HEK293 (cell line): ENCODE measurements around the gene AQR.
"Not testable (repeated sequence)": the region's sequence is repeated elsewhere in the genome, so short reads cannot be mapped to it uniquely, and the experiment has no call there.

ENCODE experiments used
- CTCF ChIA-PET: fragments of 350-600 bp; formaldehyde crosslinking; extraction: SDS; loops from one replicate; lab custom pipeline; 2021; ENCODE audit warnings: antibody characterized with exemption; lab: Yijun Ruan, JAX
- POLR2A ChIA-PET: fragments of 300-600 bp; formaldehyde crosslinking; extraction: SDS; loops from one replicate; lab custom pipeline; 2020; ENCODE audit warnings: antibody characterized with exemption, inconsistent platforms; lab: Yijun Ruan, JAX
- H3K27ac ChIP-seq: fragments of 200-500 bp; sonication (Bioruptor generic); 2 replicates; pipeline ENCODE4 v1.5.1; 2014; ENCODE audit warnings: low read depth, low read length, control low read depth, inconsistent platforms; ENCODE audit errors: extremely low read depth
- H3K36me3 ChIP-seq, 2 experiments: fragments of 200-500 bp in 1 of 2; sonication (Bioruptor generic) in 1 of 2; 1 replicate in 1 of 2; 2 replicates in 1 of 2; pipeline ENCODE4 v1.5.1; 2014 to 2017; ENCODE audit warnings: inconsistent platforms in 2 of 2, low read length in 2 of 2; ENCODE audit not compliant: control insufficient read depth in 2 of 2, insufficient read depth in 1 of 2
- H3K4me1 ChIP-seq: fragments of 200-500 bp; sonication (Bioruptor generic); 2 replicates; pipeline ENCODE4 v1.5.1; 2014; ENCODE audit warnings: mild to moderate bottlenecking, low read length, inconsistent platforms; ENCODE audit not compliant: control insufficient read depth, insufficient read depth
- H3K4me3 ChIP-seq: 2 replicates; pipeline ENCODE4 v1.5.1; 2011; ENCODE audit warnings: low read depth, mild to moderate bottlenecking, control low read depth, low read length, moderate library complexity
- H3K9me3 ChIP-seq: fragments of 200-500 bp; sonication (Bioruptor generic); 2 replicates; pipeline ENCODE4 v1.5.1; 2014; ENCODE audit warnings: low read depth, low read length, inconsistent platforms; ENCODE audit not compliant: control insufficient read depth, insufficient read depth
- GFI1B ChIP-seq: fragments of 450-650 bp; formaldehyde crosslinking; IDR thresholded peaks from 2 replicates; pipeline ENCODE4 v1.5.1; 2016; ENCODE audit warnings: missing biosample characterization, missing genetic modification characterization
- SP3 ChIP-seq: fragments of 450-650 bp; formaldehyde crosslinking; IDR thresholded peaks from 2 replicates; pipeline ENCODE4 v1.5.1; 2016; ENCODE audit warnings: missing biosample characterization, missing genetic modification characterization
- ZBTB8A ChIP-seq: fragments of 450-650 bp; formaldehyde crosslinking; IDR thresholded peaks from 2 replicates; pipeline ENCODE4 v1.5.1; 2016; ENCODE audit warnings: missing biosample characterization, missing genetic modification characterization
- ZNF140 ChIP-seq: fragments of 450-650 bp; formaldehyde crosslinking; IDR thresholded peaks from 2 replicates; pipeline ENCODE4 v1.5.1; 2016; ENCODE audit warnings: missing biosample characterization, missing genetic modification characterization
- ZNF19 ChIP-seq: fragments of 450-650 bp; formaldehyde crosslinking; IDR thresholded peaks from 2 replicates; pipeline ENCODE4; 2016; ENCODE audit warnings: missing biosample characterization, missing genetic modification characterization, low read depth
- ZNF202 ChIP-seq: fragments of 450-650 bp; formaldehyde crosslinking; IDR thresholded peaks from 2 replicates; pipeline ENCODE4 v1.5.1; 2016; ENCODE audit warnings: missing biosample characterization, missing genetic modification characterization, borderline replicate concordance
- ZNF266 ChIP-seq: fragments of 450-650 bp; formaldehyde crosslinking; IDR thresholded peaks from 2 replicates; pipeline ENCODE4 v1.5.1; 2016; ENCODE audit warnings: missing biosample characterization, missing genetic modification characterization, low read depth
- ZNF292 ChIP-seq: fragments of 450-650 bp; formaldehyde crosslinking; IDR thresholded peaks from 2 replicates; pipeline ENCODE4 v1.5.1; 2016; ENCODE audit warnings: low read depth, missing biosample characterization, missing genetic modification characterization, borderline replicate concordance
- ZNF394 ChIP-seq: fragments of 450-650 bp; formaldehyde crosslinking; IDR thresholded peaks from 2 replicates; pipeline ENCODE4 v1.5.1; 2016; ENCODE audit warnings: missing biosample characterization, missing genetic modification characterization, mild to moderate bottlenecking, moderate library complexity, borderline replicate concordance
- ZNF404 ChIP-seq: fragments of 450-650 bp; formaldehyde crosslinking; IDR thresholded peaks from 2 replicates; pipeline ENCODE4 v1.5.1; 2017; ENCODE audit warnings: missing biosample characterization, missing genetic modification characterization
- ZNF426 ChIP-seq: fragments of 450-650 bp; formaldehyde crosslinking; IDR thresholded peaks from 2 replicates; pipeline ENCODE4 v1.5.1; 2017; ENCODE audit warnings: missing biosample characterization, missing genetic modification characterization, mild to moderate bottlenecking, inconsistent platforms, moderate library complexity
- ZNF433 ChIP-seq: fragments of 450-650 bp; formaldehyde crosslinking; IDR thresholded peaks from 2 replicates; pipeline ENCODE4 v1.5.1; 2016; ENCODE audit warnings: missing biosample characterization, missing genetic modification characterization, low read depth
- ZNF501 ChIP-seq: fragments of 450-650 bp; formaldehyde crosslinking; IDR thresholded peaks from 2 replicates; pipeline ENCODE4 v1.5.1; 2016; ENCODE audit warnings: missing biosample characterization, missing genetic modification characterization
- ZNF510 ChIP-seq: fragments of 450-650 bp; formaldehyde crosslinking; IDR thresholded peaks from 2 replicates; pipeline ENCODE4 v1.5.1; 2018; ENCODE audit warnings: mild to moderate bottlenecking, missing genetic modification characterization, missing biosample characterization; ENCODE audit not compliant: insufficient replicate concordance
- ZNF555 ChIP-seq: fragments of 450-650 bp; formaldehyde crosslinking; conservative IDR thresholded peaks from 2 replicates; pipeline ENCODE4 v1.5.1; 2017; ENCODE audit warnings: missing biosample characterization, mild to moderate bottlenecking, missing genetic modification characterization, inconsistent platforms
- ZNF558 ChIP-seq: fragments of 450-650 bp; formaldehyde crosslinking; IDR thresholded peaks from 2 replicates; pipeline ENCODE4 v1.5.1; 2016; ENCODE audit warnings: missing biosample characterization, missing genetic modification characterization
- ZNF560 ChIP-seq: fragments of 450-650 bp; formaldehyde crosslinking; IDR thresholded peaks from 2 replicates; pipeline ENCODE4 v1.5.1; 2017; ENCODE audit warnings: missing biosample characterization, missing genetic modification characterization, borderline replicate concordance
- ZNF623 ChIP-seq: fragments of 450-650 bp; formaldehyde crosslinking; IDR thresholded peaks from 2 replicates; pipeline ENCODE4 v1.5.1; 2016; ENCODE audit warnings: missing biosample characterization, missing genetic modification characterization
- ZNF629 ChIP-seq: fragments of 450-650 bp; formaldehyde crosslinking; IDR thresholded peaks from 2 replicates; pipeline ENCODE4 v1.5.1; 2017; ENCODE audit warnings: missing biosample characterization, missing genetic modification characterization
- ZNF654 ChIP-seq: fragments of 450-650 bp; formaldehyde crosslinking; IDR thresholded peaks from 2 replicates; pipeline ENCODE4 v1.5.1; 2016; ENCODE audit warnings: low read depth, missing biosample characterization, missing genetic modification characterization
- ZNF664 ChIP-seq: fragments of 450-650 bp; formaldehyde crosslinking; IDR thresholded peaks from 2 replicates; pipeline ENCODE4 v1.5.1; 2016; ENCODE audit warnings: missing biosample characterization, missing genetic modification characterization
- ZXDB ChIP-seq: fragments of 450-650 bp; formaldehyde crosslinking; IDR thresholded peaks from 2 replicates; pipeline ENCODE4 v1.5.1; 2016; ENCODE audit warnings: missing biosample characterization, missing genetic modification characterization
- TF ChIP-seq, protein P1 (sequence below): fragments of 450-650 bp; formaldehyde crosslinking; conservative IDR thresholded peaks from 2 replicates; pipeline ENCODE4 v1.5.1; 2016; ENCODE audit warnings: low read depth, missing biosample characterization, missing genetic modification characterization
- TF ChIP-seq, protein P2 (sequence below): fragments of 450-650 bp; formaldehyde crosslinking; IDR thresholded peaks from 2 replicates; pipeline ENCODE4 v1.5.1; 2016; ENCODE audit warnings: missing biosample characterization, missing genetic modification characterization
- TF ChIP-seq, protein P3 (sequence below): fragments of 450-650 bp; formaldehyde crosslinking; IDR thresholded peaks from 2 replicates; pipeline ENCODE4 v1.5.1; 2016; ENCODE audit warnings: missing biosample characterization, missing genetic modification characterization
- TF ChIP-seq, protein P4 (sequence below): fragments of 450-650 bp; formaldehyde crosslinking; conservative IDR thresholded peaks from 2 replicates; pipeline ENCODE4 v1.5.1; 2016; ENCODE audit warnings: low read depth, missing biosample characterization, missing genetic modification characterization

Gene AQR

DNA sequence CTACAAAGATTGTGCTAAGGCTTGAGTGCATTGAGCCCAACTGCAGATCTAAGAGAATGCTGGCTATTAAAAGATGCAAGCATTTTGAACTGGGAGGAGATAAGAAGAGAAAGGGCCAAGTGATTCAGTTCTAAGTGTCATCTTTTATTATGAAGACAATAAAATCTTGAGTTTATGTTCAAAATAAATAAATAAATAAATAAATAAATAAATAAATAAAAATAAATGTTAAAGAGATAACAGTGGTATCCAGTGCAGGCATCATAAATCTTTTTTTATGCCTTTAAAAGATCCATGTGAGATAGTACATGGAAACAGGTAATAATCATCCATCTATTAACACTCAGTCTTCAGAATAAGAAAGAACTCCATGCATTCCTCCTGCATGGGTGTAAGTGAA lies 26.3 kb downstream of the AQR start:
- H3K9me3 ChIP-seq, H3K4me3 ChIP-seq, H3K27ac ChIP-seq, POLR2A ChIA-PET, H3K4me1 ChIP-seq: not testable (repeated sequence)
- CTCF ChIA-PET: interaction anchor here (0.7 kb wide), 1 partner anchor 797 kb away, joined by 4 read pairs; no protein-coding TSS in a partner anchor
- H3K36me3 ChIP-seq: peaks cover 11 to 45% of the 10 kb centered on the region in 2 experiments
- peak; percentile 31 for TF ChIP-seq ZNF654 (tag by site-specific recombination)
- TF ChIP-seq ZNF510 (tag by site-specific recombination): peak; percentile 71
- peak; percentile 94 for TF ChIP-seq ZNF394 (tag by site-specific recombination)
- TF ChIP-seq ZNF623: peak; percentile 75
- TF ChIP-seq, protein P1, sequence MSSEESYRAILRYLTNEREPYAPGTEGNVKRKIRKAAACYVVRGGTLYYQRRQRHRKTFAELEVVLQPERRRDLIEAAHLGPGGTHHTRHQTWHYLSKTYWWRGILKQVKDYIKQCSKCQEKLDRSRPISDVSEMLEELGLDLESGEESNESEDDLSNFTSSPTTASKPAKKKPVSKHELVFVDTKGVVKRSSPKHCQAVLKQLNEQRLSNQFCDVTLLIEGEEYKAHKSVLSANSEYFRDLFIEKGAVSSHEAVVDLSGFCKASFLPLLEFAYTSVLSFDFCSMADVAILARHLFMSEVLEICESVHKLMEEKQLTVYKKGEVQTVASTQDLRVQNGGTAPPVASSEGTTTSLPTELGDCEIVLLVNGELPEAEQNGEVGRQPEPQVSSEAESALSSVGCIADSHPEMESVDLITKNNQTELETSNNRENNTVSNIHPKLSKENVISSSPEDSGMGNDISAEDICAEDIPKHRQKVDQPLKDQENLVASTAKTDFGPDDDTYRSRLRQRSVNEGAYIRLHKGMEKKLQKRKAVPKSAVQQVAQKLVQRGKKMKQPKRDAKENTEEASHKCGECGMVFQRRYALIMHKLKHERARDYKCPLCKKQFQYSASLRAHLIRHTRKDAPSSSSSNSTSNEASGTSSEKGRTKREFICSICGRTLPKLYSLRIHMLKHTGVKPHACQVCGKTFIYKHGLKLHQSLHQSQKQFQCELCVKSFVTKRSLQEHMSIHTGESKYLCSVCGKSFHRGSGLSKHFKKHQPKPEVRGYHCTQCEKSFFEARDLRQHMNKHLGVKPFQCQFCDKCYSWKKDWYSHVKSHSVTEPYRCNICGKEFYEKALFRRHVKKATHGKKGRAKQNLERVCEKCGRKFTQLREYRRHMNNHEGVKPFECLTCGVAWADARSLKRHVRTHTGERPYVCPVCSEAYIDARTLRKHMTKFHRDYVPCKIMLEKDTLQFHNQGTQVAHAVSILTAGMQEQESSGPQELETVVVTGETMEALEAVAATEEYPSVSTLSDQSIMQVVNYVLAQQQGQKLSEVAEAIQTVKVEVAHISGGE (tag by site-specific recombination): peak; percentile 81
- 0 out of 2 replicates have a peak, but pooled peaks have one; percentile 47 for TF ChIP-seq ZNF560 (tag by site-specific recombination)
- TF ChIP-seq, protein P2, sequence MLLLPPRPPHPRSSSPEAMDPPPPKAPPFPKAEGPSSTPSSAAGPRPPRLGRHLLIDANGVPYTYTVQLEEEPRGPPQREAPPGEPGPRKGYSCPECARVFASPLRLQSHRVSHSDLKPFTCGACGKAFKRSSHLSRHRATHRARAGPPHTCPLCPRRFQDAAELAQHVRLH (tag by site-specific recombination): 0 out of 2 replicates have a peak, but pooled peaks have one; percentile 49
- TF ChIP-seq ZBTB8A: peak; percentile 64; the same call in 1 of the 2 replicates
- peak; percentile 85 for TF ChIP-seq ZNF140 (tag by site-specific recombination)
- peak; percentile 86 for TF ChIP-seq ZNF555 (tag by site-specific recombination)
- TF ChIP-seq ZXDB (tag by site-specific recombination): peak; percentile 81
- TF ChIP-seq, protein P3, sequence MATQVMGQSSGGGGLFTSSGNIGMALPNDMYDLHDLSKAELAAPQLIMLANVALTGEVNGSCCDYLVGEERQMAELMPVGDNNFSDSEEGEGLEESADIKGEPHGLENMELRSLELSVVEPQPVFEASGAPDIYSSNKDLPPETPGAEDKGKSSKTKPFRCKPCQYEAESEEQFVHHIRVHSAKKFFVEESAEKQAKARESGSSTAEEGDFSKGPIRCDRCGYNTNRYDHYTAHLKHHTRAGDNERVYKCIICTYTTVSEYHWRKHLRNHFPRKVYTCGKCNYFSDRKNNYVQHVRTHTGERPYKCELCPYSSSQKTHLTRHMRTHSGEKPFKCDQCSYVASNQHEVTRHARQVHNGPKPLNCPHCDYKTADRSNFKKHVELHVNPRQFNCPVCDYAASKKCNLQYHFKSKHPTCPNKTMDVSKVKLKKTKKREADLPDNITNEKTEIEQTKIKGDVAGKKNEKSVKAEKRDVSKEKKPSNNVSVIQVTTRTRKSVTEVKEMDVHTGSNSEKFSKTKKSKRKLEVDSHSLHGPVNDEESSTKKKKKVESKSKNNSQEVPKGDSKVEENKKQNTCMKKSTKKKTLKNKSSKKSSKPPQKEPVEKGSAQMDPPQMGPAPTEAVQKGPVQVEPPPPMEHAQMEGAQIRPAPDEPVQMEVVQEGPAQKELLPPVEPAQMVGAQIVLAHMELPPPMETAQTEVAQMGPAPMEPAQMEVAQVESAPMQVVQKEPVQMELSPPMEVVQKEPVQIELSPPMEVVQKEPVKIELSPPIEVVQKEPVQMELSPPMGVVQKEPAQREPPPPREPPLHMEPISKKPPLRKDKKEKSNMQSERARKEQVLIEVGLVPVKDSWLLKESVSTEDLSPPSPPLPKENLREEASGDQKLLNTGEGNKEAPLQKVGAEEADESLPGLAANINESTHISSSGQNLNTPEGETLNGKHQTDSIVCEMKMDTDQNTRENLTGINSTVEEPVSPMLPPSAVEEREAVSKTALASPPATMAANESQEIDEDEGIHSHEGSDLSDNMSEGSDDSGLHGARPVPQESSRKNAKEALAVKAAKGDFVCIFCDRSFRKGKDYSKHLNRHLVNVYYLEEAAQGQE (tag by site-specific recombination): peak; percentile 73
- TF ChIP-seq GFI1B (tag by site-specific recombination): 0 out of 2 replicates have a peak, but pooled peaks have one; percentile 43
- TF ChIP-seq ZNF266 (tag by site-specific recombination): peak; percentile 60; the same call in 1 of the 2 replicates
- TF ChIP-seq SP3 (tag by site-specific recombination): 0 out of 2 replicates have a peak, but pooled peaks have one; percentile 15
- TF ChIP-seq ZNF501 (tag by site-specific recombination): 0 out of 2 replicates have a peak, but pooled peaks have one; percentile 52
- TF ChIP-seq, protein P4, sequence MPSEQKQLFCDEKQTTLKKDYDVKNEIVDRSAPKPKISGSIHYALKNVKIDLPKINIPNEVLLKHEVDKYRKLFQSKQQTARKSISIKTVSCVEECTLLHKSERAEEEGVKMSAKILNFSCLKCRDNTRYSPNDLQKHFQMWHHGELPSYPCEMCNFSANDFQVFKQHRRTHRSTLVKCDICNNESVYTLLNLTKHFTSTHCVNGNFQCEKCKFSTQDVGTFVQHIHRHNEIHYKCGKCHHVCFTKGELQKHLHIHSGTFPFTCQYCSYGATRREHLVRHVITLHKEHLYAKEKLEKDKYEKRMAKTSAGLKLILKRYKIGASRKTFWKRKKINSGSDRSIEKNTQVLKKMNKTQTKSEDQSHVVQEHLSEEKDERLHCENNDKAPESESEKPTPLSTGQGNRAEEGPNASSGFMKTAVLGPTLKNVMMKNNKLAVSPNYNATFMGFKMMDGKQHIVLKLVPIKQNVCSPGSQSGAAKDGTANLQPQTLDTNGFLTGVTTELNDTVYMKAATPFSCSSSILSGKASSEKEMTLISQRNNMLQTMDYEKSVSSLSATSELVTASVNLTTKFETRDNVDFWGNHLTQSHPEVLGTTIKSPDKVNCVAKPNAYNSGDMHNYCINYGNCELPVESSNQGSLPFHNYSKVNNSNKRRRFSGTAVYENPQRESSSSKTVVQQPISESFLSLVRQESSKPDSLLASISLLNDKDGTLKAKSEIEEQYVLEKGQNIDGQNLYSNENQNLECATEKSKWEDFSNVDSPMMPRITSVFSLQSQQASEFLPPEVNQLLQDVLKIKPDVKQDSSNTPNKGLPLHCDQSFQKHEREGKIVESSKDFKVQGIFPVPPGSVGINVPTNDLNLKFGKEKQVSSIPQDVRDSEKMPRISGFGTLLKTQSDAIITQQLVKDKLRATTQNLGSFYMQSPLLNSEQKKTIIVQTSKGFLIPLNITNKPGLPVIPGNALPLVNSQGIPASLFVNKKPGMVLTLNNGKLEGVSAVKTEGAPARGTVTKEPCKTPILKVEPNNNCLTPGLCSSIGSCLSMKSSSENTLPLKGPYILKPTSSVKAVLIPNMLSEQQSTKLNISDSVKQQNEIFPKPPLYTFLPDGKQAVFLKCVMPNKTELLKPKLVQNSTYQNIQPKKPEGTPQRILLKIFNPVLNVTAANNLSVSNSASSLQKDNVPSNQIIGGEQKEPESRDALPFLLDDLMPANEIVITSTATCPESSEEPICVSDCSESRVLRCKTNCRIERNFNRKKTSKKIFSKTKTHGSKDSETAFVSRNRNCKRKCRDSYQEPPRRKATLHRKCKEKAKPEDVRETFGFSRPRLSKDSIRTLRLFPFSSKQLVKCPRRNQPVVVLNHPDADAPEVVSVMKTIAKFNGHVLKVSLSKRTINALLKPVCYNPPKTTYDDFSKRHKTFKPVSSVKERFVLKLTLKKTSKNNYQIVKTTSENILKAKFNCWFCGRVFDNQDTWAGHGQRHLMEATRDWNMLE (tag by site-specific recombination): peak; percentile 90
- TF ChIP-seq ZNF664: peak; percentile 66; the same call in 1 of the 2 replicates
- peak; percentile 48; the same call in 1 of the 2 replicates for TF ChIP-seq ZNF558 (tag by site-specific recombination)
- 0 out of 2 replicates have a peak, but pooled peaks have one; percentile 36 for TF ChIP-seq ZNF292 (tag by site-specific recombination)
- peak; percentile 86; the same call in 1 of the 2 replicates for TF ChIP-seq ZNF202 (tag by site-specific recombination)
- peak; percentile 40; the same call in 1 of the 2 replicates for TF ChIP-seq ZNF629 (tag by site-specific recombination)
- TF ChIP-seq ZNF433 (tag by site-specific recombination): peak; percentile 79
- TF ChIP-seq ZNF426 (tag by site-specific recombination): peak; percentile 85
- 0 out of 2 replicates have a peak, but pooled peaks have one; percentile 42 for TF ChIP-seq ZNF19 (tag by site-specific recombination)
- TF ChIP-seq ZNF404 (tag by site-specific recombination): peak; percentile 72; the same call in 1 of the 2 replicates
